GM18868 (cell line): ENCODE data around the gene B4GALT4.
A peak's percentile ranks its signal among the peaks of the same experiment; 100 is the strongest.
"Not testable (repeated sequence)": the region's sequence is repeated elsewhere in the genome, so short reads cannot be mapped to it uniquely, and the experiment has no call there.

ENCODE experiments used
- ATAC-seq: cut with Tn5 transposase; IDR thresholded peaks from one replicate; pipeline ENCODE4 v1.9.1; 2021; ENCODE audit warnings: mild to moderate bottlenecking, moderate library complexity; ENCODE audit not compliant: unreplicated experiment

The B4GALT4 gene

GRCh38 chr3:119240591-119241434 lies at the start of gene B4GALT4:
Gene B4GALT4 (minus strand): TSS chr3:119240878. CDS start chr3:119230099, 10,779 bp downstream.
- ATAC-seq: peak; percentile 83

DNA sequence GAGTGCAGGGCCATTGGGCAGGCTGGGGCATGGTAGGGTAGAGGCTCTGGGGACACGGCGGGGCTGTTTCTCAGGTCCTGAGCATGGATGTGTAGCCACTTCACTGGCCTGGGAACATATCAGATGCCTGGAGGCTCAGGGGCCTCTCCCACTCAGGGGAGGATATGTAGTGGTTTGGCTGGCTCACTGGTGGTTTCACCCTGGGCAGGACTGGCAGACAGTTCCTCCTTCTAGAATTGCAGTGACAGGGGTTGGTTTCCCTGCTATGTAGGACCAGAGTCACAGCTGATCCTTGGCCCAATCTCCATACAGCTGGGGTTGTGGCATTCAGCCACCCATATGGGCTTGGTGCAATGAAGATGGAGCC lies 48.7 kb upstream of the B4GALT4 start:
- no peak for ATAC-seq

GRCh38 chr3:119288669-119289403 lies 48.2 kb upstream of the B4GALT4 start:
- no peak for ATAC-seq

DNA sequence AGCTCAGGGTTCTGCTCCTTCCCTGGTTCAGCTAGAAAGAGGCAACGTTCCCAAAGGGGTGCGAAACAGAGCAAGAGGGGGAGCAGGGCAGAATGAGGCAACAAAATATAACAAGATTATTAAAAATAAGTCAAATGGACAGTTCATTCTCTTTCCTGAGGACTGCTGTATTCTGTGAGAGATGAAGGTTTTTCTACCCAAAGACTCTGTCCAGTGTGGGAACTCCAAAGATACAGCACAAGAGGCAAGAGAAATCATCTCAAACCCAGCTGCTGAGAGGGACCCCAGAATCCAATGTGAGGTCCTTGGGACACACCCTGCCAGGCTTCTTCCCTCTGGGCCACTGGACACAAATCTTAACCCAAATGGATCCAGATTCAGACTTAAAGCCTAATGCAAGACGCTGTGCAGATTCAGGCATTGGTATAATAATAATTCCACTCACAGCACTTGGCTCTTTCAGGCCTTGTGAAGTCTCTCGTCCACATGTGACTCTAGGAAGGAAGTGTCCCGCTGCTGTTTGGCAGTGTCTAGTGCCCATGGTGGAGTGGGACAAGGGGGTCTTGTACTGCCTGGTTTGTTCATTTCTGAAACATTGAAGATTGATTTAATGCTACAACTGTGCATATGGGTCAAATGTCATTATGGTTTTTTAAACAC lies 39.0 kb upstream of the B4GALT4 start:
- ATAC-seq: no peak

GRCh38 chr3:119279101-119279554 lies 38.5 kb upstream of the B4GALT4 start:
- ATAC-seq: no peak

DNA sequence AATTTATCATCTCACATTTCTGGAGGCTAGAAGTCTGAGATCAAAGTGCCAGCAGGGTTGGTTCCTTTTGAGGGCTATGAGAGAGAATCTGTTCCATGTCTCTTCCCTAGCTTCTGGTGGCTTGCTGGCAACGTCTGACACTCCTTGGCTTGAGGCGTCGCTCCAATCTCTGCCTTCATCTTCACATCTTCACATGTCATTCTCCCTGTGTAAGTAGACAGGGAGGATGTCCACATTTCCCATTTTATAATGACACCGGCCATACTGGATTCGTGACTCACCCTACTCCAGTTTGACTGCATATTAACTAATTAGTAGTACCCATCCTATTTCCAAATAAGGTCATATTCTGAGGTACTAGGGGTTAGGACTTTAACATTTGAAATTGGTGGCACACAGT lies 36.0 kb upstream of the B4GALT4 start:
- ATAC-seq: no peak

DNA sequence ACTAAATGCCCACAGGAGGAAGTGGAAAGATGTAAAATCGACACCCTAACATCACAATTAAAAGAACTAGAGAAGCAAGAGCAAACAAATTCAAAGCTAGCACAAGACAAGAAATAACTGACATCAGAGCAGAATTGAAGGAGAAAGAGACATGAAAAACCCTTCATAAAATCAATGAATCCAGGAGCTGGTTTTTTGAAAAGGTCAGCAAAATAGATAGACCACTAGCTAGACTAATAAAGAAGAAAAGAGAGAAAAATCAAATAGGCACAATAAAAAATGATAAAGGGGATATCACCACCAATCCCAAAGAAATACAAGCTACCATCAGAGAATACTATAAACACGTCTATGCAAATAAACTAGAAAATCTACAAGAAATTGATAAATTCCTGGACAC lies 29.5 kb upstream of the B4GALT4 start:
- ATAC-seq: not testable (repeated sequence)

- no peak for ATAC-seq
Measured at GRCh38 chr3:119261055-119261454, 20.4 kb upstream of the B4GALT4 start.

GRCh38 chr3:119259821-119260220 lies 19.1 kb upstream of the B4GALT4 start:
- ATAC-seq: no peak

GRCh38 chr3:119258915-119259314 lies 18.2 kb upstream of the B4GALT4 start:
- peak; percentile 98 for ATAC-seq

GRCh38 chr3:119257654-119258410 lies 17.2 kb upstream of the B4GALT4 start:
- ATAC-seq: peak; percentile 61

- no peak for ATAC-seq
Measured at GRCh38 chr3:119257111-119257510, 16.4 kb upstream of the B4GALT4 start.

- no peak for ATAC-seq
Measured at GRCh38 chr3:119255214-119255613, 14.5 kb upstream of the B4GALT4 start.

DNA sequence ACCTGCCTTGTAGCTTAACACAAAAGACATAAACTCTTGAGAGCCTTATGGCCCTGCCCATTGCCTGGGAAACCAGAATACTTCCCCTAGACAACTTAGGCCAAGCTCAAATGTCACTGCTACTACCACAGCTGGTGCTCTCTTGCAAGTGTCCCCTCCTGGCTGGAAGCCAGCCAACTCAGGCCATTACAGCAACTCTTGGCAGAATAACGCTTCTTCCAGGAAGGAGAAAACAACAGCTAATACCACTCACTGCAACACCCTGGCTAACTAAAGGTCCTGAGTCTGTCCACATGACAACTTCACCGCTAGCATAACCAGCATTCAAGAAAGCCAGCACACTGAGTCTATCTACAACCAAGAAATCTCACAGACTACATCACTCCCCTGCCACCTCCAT lies 5.1 kb upstream of the B4GALT4 start:
- no peak for ATAC-seq

GRCh38 chr3:119243712-119244111 lies 3.0 kb upstream of the B4GALT4 start:
- ATAC-seq: no peak

- not testable (repeated sequence) for ATAC-seq
Measured at GRCh38 chr3:119243058-119243529, 2.4 kb upstream of the B4GALT4 start.

DNA sequence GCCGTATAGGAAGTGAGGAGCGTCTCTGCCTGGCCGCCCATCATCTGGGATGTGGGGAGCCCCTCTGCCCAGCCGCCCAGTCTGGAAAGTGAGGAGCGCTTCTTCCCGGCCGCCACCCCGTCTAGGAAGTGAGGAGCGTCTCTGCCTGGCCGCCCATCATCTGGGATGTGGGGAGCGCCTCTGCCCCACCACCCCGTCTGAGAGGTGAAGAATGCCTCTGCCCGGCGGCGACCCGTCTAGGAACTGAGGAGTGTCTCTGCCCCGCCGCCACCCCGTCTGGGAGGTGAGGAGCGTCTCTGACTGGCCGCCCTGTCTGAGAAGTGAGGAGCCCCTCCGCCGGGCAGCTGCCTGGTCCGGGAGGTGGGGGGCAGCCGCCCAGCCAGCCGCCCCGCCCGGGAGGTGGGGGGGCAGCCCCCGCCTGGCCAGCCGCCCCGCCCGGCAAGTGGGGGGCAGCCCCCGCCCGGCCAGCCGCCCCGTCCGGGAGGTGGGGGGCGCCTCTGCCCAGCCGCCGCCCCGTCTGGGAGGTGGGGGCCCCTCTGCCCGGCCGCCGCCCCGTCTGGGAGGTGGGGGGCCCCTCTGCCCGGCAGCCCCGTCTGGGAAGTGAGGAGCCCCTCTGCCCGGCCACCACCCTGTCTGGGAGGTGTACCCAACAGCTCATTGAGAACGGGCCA lies 1.8 kb upstream of the B4GALT4 start:
- not testable (repeated sequence) for ATAC-seq

DNA sequence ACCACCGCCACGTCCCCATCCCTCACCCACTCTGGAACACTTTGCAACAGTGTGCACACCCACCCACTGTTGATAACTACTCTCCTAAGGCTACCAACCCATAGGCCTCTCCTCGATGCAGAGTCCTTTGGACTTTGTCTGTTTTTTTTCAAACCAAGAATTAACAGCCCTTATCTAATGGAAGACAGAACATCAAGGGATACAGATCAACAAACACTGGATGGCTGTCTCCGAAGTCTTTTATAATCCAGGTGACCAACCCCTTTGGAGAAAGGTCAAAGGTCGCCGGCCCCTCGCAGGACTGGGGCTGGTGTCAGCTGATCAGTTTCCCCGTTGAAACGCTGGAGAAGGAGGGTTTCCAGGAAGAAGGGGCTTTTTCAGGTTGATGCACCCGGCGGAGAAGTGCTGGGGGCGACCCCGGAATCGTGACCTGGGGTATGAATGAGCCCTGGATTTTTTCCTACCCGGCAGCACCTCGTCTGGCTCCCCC lies 532 bp downstream of the B4GALT4 start:
- peak; percentile 1 for ATAC-seq

GRCh38 chr3:119239206-119239820 lies 1.4 kb downstream of the B4GALT4 start:
- no peak for ATAC-seq
